ENCODE results near the gene HYAL2. TPM values are rescaled to one million over a fixed set of nuclear protein-coding genes. Genes with fewer than 3 reads are reported as not detected.
A peak's percentile ranks its signal among the peaks of the same experiment; 100 is the strongest.

HYAL2 gene
- total and polyA plus RNA-seq, 7 donors = 20.6 to 61.7 (median 27.2) TPM

DNA sequence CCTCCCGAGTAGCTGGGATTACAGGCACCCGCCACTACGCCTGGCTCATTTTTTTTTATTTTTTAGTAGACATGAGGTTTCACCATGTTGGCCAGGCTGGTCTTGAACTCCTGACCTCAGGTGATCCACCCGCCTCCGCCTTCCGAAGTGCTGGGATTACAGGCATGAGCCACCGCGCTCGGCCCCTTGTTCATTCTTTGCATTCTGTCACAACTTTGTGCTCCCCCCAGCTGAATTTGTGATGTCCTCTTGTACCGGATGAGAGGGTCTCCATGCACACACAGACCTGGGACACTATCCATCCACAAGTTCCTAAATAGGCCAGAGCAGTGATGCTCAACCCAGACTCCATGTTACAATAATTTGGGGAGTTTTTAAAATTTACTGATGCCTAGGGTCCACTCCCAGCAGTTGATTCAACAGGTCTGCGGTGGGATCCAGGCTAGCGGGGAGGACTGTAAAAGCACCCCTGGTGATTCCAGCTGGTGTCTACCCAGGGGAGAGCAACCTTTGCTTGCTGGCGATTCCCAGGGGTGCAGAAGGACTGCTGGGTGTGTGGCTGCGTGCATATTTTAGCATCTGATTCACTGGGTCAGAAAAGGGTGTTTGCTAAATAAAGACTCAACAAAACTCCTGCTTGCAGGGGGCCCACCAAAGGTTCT lies 17.1 kb upstream of the HYAL2 start:
- Histone ChIP-seq H3K36me3 (ENCODE audit: insufficient read depth in 1 of 2, low read depth in 1 of 2) (no peaks in the 10 kb centered on the region), H3K27ac (peak overlapping the region; percentile 95), H3K4me3 (peak overlapping the region; percentile 93), H3K27me3 (ENCODE audit: insufficient read depth in 3 of 3, low read length in 2 of 3) (no peaks in the 10 kb centered on the region), H3K4me1 (peaks cover 37% of the 10 kb centered on the region), H3K9me3 (no peaks in the 10 kb centered on the region)
- ATAC-seq = no peak
- intact Hi-C loops (cut with DNase I) = no loop called here
- DNase-seq = no peak
- 87 to 92% (median 89%) methylated on average over 14 of the region's 14 CpGs for WGBS, 3 donors
- no peak for TF ChIP-seq CTCF (IDR thresholded peaks at IDR 0.05)

DNA sequence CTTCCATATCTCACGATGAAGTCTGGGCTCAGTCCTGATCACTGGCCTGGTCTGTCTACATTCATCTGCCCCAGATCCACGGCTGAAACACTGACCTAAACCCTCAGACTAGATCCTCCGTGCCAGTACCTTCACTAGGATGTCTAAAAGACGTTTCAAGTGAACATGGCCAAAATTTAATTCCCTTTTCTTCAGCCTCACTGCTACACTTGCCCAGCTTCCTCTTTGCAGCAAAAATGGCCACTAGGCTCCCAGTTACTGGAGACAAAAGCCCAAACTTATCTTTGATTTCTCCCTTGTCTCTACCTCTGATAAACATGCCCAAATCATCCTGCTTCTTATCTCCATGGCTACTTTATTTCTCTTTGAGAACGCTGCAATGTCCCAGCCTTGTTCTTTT lies 16.4 kb upstream of the HYAL2 start:
- WGBS, 3 donors = 71 to 80% (median 74%) methylated on average over 5 of the region's 5 CpGs
- no peak for DNase-seq
- Histone ChIP-seq H3K36me3 (ENCODE audit: insufficient read depth in 1 of 2, low read depth in 1 of 2) (no peaks in the 10 kb centered on the region), H3K9me3 (no peaks in the 10 kb centered on the region), H3K4me3 (peak overlapping the region; percentile 93), H3K4me1 (peaks cover 43% of the 10 kb centered on the region), H3K27me3 (ENCODE audit: insufficient read depth in 3 of 3, low read length in 2 of 3) (no peaks in the 10 kb centered on the region), H3K27ac (peak overlapping the region; percentile 95)
- no peak for TF ChIP-seq CTCF (IDR thresholded peaks at IDR 0.05)
- intact Hi-C loops (cut with DNase I) = no loop called here
- ATAC-seq = no peak

GRCh38 chr3:50337175-50337861 lies 14.8 kb upstream of the HYAL2 start:
- DNase-seq (peak; percentile 100), ATAC-seq (peak; percentile 88 to 93 (median 90))
- H3K9me3 ChIP-seq = no peaks in the 10 kb centered on the region
- H3K4me3 ChIP-seq = peak overlapping the region; percentile 93
- no peak for TF ChIP-seq CTCF (IDR thresholded peaks at IDR 0.05)
- H3K4me1 ChIP-seq = peaks cover 50% of the 10 kb centered on the region
- H3K27ac ChIP-seq = peak overlapping the region; percentile 95
- H3K36me3 ChIP-seq (ENCODE audit: insufficient read depth in 1 of 2, low read depth in 1 of 2) = peaks cover 0 to 6% of the 10 kb centered on the region in 2 donors
- no peaks in the 10 kb centered on the region for H3K27me3 ChIP-seq (ENCODE audit: insufficient read depth in 3 of 3, low read length in 2 of 3)
- 0% methylated on average over 72 to 79 of the region's 79 CpGs for WGBS, 3 donors
- intact Hi-C loops (cut with DNase I) = no loop called here

DNA sequence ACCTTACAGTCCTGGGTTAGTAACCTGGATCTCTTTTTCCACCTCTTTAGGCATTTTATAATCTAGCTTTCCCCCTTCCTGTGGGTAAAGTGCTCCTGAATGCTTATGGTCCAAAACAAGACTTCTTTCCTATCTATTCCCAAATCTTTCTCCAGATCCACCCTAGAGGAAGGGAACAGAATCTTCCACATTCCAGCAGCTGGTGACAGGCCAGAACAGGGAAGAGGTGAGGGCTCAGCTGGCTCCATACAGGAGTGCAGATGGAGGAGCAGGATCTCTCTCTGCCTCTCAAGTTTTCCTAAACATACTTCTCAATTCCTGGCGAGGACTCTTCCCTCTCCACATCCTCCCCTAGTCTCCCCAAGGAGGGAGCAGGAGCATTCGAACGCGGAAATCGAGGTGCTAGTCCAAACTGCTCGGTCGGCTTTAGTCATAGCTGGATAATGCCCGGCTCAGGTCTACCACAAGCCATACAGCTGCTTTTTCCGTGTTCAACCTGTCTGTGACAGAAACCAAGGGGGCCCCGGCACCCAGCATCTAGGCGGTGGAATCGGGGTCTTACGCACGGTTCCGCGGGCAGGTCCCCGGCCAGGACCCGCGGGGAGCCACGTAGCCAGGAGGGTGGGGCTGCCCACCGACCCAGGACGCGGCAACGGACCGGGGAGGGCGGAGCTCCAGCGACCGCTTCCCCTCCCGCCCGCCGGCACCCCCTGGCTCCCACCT lies 14.1 kb upstream of the HYAL2 start:
- Histone ChIP-seq H3K4me3 (peak overlapping the region; percentile 93), H3K27ac (peak overlapping the region; percentile 95), H3K27me3 (ENCODE audit: insufficient read depth in 3 of 3, low read length in 2 of 3) (no peaks in the 10 kb centered on the region), H3K9me3 (no peaks in the 10 kb centered on the region), H3K36me3 (ENCODE audit: insufficient read depth in 1 of 2, low read depth in 1 of 2) (peaks cover 0 to 13% of the 10 kb centered on the region in 2 donors), H3K4me1 (peaks cover 50% of the 10 kb centered on the region)
- no peak for TF ChIP-seq CTCF (IDR thresholded peaks at IDR 0.05)
- ATAC-seq (peak; percentile 0 to 8 (median 0)), DNase-seq (no peak)
- intact Hi-C loops (cut with DNase I) = no loop called here
- WGBS, 3 donors = 1% methylated on average over 23 to 31 of the region's 31 CpGs

Measured in psoas muscle (tissue), 8 donors.